Measurements from ENCODE around the gene SRGAP2B. TPM values are rescaled to one million over a fixed set of nuclear protein-coding genes. Genes with fewer than 3 reads are reported as not detected.
A peak's percentile ranks its signal among the peaks of the same experiment; 100 is the strongest.
"Not testable (repeated sequence)": the region's sequence is repeated elsewhere in the genome, so short reads cannot be mapped to it uniquely, and the experiment has no call there.

Gene SRGAP2B
- total RNA-seq, 1 donor from 2014 or later, result 11.5 TPM

DNA sequence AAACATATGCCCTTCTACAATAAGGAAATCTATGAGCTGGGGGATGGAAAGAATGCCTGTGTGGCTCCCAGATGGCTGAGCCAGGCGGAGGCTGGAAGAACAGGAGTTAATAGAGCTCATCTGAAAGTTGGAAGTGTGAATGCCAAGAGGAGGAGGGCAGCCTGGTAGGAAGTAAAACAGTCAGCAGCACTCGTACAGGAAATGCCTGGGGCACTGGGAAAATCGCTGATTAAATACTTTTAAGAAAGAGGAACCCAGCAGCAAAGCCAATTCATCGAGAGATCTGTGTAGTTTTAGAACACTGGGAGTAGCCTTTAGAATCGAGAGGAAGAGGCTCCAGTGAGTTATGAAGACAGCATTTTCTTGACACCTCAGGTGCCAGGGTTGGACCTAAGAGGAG is 171.5 kb downstream of the SRGAP2B start:
- intact Hi-C loops (cut with DNase I), result not testable (repeated sequence)

DNA sequence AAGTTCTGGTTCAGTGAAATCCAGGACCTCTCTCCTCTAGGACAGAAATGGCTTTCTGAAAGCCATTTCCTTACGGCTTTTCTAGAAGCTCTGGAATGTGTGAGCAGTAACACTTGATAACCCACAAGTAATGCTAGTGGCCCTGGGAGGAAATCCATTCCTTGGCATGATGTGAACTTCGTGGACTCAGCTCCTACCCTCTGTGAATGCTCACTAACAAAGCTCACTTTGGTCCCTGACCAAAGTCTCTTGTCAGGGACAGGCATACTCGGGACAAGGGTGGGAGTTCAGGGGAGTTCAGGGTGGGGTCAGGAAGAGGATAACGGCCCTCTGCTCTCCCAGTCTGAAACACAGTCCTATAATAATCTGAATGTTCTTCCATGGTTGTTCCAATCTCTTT is 172.3 kb downstream of the SRGAP2B start:
- DNase-seq (ENCODE audit: low spot score); intact Hi-C loops (cut with DNase I): not testable (repeated sequence)

More for the DNA sequence above, 171.5 kb downstream of the SRGAP2B start:
- not testable (repeated sequence) for DNase-seq (ENCODE audit: low spot score)

DNA sequence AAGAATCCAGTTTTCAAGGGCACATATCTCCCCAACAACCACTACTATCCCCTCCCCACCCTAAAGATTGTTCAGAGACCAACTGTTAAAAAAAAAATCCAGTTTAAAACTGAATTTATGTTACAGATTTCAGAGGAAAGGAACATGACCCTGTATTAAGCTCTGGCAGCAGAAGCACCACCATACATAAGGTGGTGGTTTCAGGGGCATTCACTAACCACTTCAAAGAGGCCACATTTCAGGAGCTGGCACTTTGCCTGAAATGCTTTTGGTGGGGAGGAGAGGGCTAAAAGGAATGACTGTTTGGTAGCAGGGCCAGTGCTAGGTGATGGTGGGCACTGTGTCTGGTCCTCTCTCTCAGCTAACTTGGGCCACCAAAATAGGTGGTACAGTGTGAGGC is 176.0 kb downstream of the SRGAP2B start:
- DNase-seq (ENCODE audit: low spot score); intact Hi-C loops (cut with DNase I): not testable (repeated sequence)

DNA sequence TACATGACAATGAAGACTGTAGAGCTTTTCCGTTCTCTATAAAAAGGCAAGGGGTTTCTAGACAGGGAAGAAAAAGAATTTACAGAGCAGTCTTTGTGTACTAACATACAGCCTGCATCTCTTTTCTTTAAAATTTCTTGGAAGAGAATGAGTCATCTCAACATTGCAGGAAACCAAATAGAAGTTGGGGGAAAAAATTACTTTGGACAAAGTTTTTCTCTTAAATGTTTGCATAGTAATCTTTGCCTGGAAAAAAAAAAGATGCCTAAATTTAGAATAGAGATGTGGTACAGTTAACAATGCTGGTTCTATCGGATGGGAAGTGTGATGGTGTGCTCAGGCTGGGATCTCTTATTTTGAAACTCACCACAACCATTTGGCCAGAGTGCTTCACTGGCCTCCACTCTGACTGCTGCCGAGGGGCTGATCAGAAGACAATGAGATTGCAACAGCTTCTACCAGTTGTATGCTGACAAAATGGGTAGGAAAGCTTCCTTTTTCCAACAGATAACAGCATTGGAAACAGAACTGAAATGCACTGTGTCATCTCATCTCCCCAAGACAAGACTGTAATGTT is 177.0 kb downstream of the SRGAP2B start:
- DNase-seq (ENCODE audit: low spot score); intact Hi-C loops (cut with DNase I): not testable (repeated sequence)

DNA sequence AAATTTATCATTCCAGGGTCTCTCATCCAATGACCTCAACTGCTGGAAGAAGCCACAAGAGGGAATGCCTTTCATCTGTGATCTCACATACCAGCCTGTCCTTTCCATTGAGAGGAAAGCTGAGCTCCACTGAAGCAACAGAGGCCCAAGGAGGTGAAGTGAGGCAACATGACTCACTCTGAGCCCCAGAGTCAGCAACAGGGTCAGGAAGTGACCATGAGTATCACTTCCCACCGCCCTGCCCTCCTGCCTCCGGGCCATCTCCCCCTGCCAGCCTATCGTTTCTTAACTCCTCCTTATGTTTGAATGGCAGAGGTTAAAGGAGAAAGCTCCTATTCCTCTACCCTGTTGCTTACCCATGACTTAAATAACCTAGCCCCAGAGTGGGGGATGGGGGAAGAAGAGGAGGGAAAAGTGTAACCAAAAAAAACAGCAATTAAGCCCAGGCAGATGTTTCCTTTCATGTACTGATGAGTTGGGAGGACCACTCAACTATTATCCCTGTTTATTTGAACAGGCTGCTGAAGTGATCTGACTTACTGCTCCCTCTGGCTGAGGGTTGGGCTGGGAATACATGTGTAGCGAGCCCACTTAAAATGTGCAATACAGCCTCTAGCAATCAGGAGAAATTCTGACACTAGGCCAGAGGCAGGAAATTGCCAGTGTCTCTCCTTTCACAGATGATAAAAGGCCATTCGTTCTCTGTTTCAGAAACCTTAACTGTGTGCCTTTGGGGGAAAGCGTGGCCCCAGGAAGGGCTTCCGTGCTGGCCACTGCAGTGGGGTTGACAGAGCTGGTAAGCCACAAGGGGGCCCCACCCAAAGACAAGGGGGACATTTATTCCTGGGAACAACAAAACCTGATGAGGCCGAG is 177.7 kb downstream of the SRGAP2B start:
- intact Hi-C loops (cut with DNase I); DNase-seq (ENCODE audit: low spot score): not testable (repeated sequence)

DNA sequence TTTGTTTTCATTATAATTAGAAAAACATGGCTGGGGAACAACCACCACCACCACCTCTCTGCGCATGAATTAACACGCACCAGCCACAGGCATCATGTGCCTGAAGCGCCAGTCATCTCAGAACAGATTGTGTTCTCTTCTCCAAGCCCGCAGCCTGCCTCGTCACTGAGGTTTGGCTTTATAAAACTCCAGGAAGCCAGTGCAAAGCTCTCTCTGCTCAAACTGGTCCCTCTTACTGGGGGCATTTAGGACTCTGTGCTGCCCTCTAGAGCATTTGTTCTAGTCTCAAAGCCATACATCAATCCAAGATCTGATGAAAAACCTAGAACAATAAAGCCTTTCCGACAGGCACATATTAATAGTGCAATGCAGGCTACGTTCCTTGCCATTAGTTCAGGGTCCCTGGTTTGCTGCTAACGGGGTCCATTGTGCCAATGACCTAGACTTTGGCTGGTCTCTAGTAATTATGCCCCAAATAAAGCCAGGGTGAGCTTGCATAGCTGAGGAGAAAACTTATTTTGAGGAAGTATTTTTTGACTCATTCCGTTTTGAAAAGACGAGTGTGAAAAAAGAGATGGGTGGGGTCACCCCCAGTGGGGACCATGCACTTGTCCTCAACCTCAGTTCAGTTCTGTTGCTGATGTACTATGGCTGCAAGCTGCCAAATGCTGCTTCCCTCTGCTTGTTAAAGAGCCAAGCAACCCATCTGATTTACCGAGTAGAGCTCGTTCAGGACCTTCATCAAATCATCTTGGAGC is 181.0 kb downstream of the SRGAP2B start:
- intact Hi-C loops (cut with DNase I); DNase-seq (ENCODE audit: low spot score): not testable (repeated sequence)

DNA sequence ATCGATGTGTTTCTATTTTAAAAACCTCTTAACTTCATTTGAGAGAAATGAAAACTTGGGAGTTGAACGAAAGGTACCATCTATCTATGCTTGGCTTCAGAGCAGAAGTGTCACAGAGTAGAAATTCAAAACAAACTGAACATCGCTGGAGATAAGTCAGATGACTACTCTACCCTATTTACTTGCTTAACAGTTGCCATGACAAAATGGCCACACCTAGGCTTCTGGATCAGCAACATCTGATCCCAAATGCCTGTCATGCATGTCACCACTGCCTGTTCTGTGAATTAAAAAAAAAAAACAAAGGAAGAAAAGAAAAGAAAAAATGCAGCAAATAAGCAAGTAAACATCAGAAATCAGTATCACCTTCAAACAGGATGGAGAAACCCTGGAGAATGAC is 181.7 kb downstream of the SRGAP2B start:
- DNase-seq (ENCODE audit: low spot score); intact Hi-C loops (cut with DNase I): not testable (repeated sequence)

DNA sequence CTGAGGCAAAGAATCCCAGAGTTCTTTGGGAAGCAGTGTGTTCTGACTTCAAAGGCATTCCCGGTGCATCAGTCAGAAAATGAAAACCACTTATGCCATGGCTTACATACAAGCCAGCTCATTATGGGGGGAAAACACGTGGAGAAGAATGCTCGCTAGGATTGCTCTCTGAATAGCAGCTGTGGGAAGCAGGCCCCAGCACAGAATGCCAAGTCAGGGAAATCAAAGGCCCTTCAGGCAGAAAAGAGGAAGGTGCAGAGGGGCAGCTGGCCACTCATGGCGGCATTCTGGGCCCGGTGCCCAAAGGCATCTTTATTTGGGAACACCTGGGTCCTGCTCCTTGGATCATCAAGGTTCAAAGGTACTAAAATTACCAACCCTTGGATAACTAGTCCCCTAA is 184.4 kb downstream of the SRGAP2B start:
- DNase-seq (ENCODE audit: low spot score); intact Hi-C loops (cut with DNase I): not testable (repeated sequence)

DNA sequence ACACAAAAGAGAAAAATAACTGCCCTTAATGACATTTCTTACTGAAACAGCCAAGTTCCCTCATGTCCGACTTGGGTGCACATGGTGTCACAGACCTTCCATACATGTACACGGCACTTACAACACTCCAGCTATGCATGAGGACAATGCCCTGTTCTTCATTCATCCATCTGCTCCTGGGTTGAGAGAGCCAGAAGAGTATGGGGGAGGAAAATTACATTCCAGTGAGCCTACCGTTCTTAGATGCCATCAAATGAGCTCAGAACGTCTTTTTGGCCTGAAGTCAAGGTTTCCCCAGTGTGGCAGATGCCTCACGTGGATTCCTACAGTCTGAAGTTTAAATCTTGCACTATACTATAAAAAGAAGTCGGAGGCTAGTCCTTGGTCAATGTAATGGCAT is 194.3 kb downstream of the SRGAP2B start:
- intact Hi-C loops (cut with DNase I); DNase-seq (ENCODE audit: low spot score): not testable (repeated sequence)

DNA sequence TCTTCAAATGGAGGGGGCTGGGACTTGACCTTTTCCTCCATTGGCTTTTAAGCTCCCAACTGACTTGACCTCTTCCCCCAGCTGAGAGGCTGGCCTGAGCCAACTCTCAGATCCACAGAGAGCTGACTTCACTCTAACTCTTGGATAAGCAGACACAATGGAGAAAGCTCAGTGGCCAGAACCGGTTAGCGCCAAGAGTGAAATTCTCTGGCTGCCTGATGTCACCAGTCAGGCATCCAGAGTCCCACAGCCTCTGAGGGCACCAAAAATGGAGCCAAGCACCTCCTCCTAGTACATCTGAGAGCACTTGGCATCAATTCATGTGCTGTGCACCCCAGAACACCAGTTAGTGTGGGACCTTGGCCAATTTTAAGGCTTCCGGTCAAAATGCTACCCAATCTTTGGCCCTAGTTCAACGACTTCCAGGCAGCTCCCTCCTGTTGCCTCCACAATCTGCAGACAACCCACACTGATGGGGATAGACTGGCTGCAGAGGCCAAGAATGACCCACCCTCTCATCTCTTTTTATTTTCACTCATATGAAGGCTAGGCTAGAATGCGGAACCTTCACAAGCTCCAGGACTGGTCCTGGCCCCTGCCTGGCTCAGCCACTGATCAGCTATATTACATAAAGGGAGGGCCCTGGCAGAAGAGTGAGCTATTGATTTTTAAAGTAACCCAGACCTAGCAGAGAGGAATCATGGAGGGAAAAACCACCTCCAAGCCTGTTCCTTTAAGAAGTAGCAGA is 200.5 kb downstream of the SRGAP2B start:
- DNase-seq (ENCODE audit: low spot score); intact Hi-C loops (cut with DNase I): not testable (repeated sequence)

DNA sequence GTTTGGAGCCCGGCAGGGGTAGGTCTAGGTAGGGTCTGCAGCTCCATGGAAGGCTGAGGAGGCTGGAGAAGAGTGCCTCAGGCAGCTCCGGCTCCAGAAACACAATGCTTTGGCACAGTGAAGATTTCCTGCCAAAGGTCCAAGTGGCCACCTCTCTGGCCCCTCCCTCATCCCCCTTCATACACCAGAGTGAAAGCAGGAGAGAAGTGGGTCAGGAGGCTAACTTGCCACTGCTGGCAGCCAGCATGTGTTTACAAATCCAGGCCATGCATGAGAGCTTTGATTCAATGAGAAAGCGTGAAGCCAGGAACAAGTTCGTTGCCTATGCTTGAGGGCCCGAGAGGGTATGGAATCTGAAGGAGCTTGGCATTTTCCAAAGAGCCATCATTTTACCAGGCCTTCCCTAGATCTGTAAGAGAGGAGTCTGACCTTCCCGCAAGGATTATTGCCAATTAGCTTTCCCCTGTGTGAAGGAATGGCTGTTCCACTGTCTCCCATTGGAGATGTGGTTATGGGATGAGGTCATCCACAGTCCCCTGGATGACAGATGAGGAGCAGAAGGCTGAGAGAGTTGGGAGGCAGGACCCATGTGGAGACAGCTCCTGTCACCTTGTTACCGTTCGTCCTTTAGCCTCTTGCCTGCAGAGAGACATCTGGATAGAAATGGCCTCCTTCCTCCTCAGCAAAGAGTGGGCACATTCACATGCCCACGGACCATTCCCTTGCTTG is 201.3 kb downstream of the SRGAP2B start:
- DNase-seq (ENCODE audit: low spot score); intact Hi-C loops (cut with DNase I): not testable (repeated sequence)

DNA sequence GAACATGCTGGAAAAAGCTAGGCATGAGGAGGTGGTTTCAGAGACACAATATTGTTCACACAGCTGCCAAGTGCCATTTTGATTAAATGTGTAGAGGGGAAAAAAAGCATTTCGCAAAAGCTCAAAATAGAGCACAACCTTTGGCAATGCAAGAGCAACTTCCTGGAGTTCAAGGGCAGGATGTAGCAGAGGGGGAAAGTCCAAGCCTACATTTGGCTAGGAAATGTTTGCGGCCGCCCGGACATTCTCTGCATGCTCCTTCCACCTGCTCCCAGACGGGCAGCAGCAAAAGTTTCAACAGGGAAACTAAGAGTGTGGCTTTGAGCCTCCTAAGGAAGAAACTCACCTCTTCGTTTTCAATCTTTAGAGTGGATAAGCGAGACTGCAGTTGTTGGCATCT is 202.1 kb downstream of the SRGAP2B start:
- DNase-seq (ENCODE audit: low spot score); intact Hi-C loops (cut with DNase I): not testable (repeated sequence)

DNA sequence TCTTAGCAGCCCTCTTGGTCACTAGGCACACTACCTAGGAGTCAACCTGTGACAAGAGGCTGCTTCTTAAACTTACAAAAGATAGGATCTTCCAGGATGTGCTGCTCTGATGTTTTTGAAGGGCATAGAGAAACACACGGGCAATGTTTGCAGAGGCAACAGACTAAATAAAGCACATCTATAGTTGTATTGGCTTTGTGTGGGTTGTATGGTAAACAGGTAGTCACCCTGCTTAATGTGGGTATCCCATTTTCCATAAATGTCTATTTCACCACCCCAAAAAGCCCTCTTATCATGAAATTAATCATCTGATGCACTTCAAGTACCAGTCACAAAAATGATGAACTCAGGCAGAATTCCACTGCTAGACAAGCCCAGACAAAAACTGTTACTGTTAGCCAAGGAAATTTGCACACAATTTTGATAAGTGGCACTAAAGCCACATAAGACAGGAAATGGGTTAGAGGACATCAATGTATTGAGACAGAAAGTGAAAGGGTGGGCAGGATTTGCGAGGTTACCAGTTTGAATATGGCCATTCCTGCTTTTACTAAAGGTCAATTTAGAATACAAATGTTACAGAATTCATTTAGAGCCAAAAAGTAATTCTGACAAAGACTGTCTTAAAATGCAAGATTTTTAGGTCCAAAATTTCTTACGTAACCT is 205.5 kb downstream of the SRGAP2B start:
- intact Hi-C loops (cut with DNase I); DNase-seq (ENCODE audit: low spot score): not testable (repeated sequence)

DNA sequence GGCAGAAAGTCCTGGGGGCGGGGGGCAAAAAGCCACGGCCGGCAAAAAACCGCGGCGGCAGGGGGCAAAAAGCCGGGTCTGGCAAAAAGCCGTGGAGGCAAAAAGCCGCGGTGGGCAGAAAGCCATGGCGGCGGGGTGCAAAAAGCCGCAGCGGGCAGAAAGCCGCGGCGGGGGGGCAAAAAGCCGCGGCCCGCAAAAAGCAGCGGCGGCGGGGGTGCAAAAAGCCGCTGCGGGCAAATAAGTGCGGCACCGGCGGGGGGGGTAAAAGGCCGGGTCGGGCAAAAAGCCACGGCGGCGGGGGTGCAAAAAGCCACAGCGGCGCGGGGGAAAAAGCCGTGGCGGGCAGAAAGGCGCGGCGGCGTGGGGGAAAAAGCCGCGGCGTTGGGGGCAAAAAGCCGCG is 212.1 kb downstream of the SRGAP2B start:
- intact Hi-C loops (cut with DNase I), result not testable (repeated sequence)
- peak; percentile 56 for DNase-seq (ENCODE audit: low spot score)

DNA sequence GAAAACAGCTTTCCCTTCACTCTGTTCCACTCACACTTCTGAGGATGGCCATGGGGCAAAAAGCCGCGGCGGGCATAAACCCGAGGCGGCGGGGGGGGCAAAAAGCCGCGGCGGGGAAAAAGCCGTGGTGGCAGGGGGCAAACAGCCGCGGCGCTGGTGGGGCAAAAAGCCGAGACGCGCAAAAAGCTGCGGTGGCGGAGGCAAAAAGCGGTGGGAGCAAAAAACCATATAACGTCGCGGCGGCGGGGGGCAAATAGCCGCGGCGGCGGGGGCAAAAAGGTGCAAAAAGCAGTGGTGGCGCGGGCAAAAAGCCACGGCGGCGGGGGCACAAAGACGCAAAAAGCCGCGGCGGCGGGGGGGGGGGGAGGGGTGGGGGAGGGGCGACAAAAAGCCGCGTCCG is 212.8 kb downstream of the SRGAP2B start:
- DNase-seq (ENCODE audit: low spot score); intact Hi-C loops (cut with DNase I): not testable (repeated sequence)

DNA sequence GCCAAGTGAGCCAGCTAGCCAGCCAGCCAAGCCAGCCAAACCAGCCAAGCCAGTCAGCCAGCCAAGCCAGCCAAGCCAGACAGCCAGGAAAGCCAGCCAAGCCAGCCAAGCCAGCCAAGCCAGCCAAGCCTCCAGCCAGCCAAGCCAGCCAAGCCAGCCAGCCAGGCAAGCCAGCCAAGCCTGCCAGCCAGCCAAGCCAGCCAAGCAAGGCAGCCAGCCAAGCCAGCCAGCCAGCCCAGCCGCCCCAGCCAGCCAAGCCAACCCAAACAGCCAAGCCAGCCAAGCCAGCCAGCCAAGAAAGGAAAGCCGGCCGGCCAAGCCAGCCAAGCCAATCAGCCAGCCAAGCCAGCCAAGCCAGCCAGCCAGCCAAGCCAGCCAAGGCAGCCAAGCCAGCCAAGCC is 236.5 kb downstream of the SRGAP2B start:
- intact Hi-C loops (cut with DNase I); DNase-seq (ENCODE audit: low spot score): not testable (repeated sequence)
